Aorta (tissue), 5 donors: Measurements from ENCODE around the gene CRYGN. TPM values are rescaled to one million over a fixed set of nuclear protein-coding genes. Genes with fewer than 3 reads are reported as not detected.

ENCODE experiments used
- ATAC-seq: fragments of 200-7000 bp; cut with Tn5 transposase; one replicate; pipeline ENCODE4 v1.9.1; 2022; ENCODE audit warnings: moderate library complexity; ENCODE audit not compliant: low FRiP score
- DNase-seq, 2 donors: peaks; one replicate each; pipeline ENCODE4 v3.0.0-alpha.2; 2020
- H3K27ac ChIP-seq, 2 donors: one replicate each; pipeline ENCODE4 v1.5.1; 2013; ENCODE audit warnings: low read length in 2 of 2, mild to moderate bottlenecking in 2 of 2, moderate library complexity in 2 of 2, control low read depth in 1 of 2, inconsistent platforms in 1 of 2, low read depth in 1 of 2
- H3K27me3 ChIP-seq, 2 donors: one replicate each; pipeline ENCODE4 v1.6.1; 2013; ENCODE audit warnings: control low read depth in 1 of 2, low read length in 1 of 2, mild to moderate bottlenecking in 1 of 2, moderate library complexity in 1 of 2; ENCODE audit not compliant: insufficient read depth in 2 of 2, control insufficient read depth in 1 of 2
- H3K36me3 ChIP-seq, 2 donors: one replicate each; pipeline ENCODE4 v1.6.1; 2013; ENCODE audit warnings: control low read depth in 1 of 2, low read length in 1 of 2, mild to moderate bottlenecking in 1 of 2; ENCODE audit not compliant: insufficient read depth in 2 of 2, control insufficient read depth in 1 of 2
- H3K4me1 ChIP-seq, 2 donors: one replicate each; pipeline ENCODE4 v1.6.1; 2013; ENCODE audit warnings: low read length in 2 of 2, control low read depth in 1 of 2, mild to moderate bottlenecking in 1 of 2, moderate library complexity in 1 of 2; ENCODE audit not compliant: insufficient read depth in 2 of 2, control insufficient read depth in 1 of 2
- H3K4me3 ChIP-seq, 2 donors: one replicate each; pipeline ENCODE4 v1.5.1; 2013; ENCODE audit warnings: low read length in 2 of 2, control low read depth in 1 of 2, mild to moderate bottlenecking in 1 of 2
- H3K9me3 ChIP-seq: one replicate; pipeline ENCODE4 v1.6.1; 2013; ENCODE audit warnings: mild to moderate bottlenecking, low read length; ENCODE audit not compliant: control insufficient read depth
- WGBS, 2 donors: extraction: QIAGEN DNeasy Blood & Tissue Kit; methylation state at CpG; one replicate each; pipeline ENCODE4 v1.1.7; 2013; 5-methylcytosine and 5-hydroxymethylcytosine counted together
- intact Hi-C, 2 donors: fragments of 100-400 bp; cut with DNase I; formaldehyde crosslinking; loops; one replicate each; pipeline versions ENCODE4 v1.14.2 to v1.15.0; 2022
- polyA plus RNA-seq, 2 donors: library from polyadenylated mRNA; stranded (reverse); fragments of 200-250 nt; gene quantifications; one replicate each; pipeline ENCODE4 v1.2.3, GENCODE V29; 2013
- total RNA-seq, 2 donors: library from RNA; stranded (reverse); fragmentation: NEBNext Ultra II Directional; extraction: Animal tissue kit (Norgen Biotek cat#: 25700); gene quantifications; one replicate each; pipeline ENCODE4 v1.2.1, GENCODE V29; 2021
- donor health status: healthy with polysubstance abuse.
- donor health status: Bipolar disorder and iron deficiency.
- donor health status: DM: no; HTN: no; CAD: no.
- donor health status: DM: no; HTN: no; CAD: no.
- donor health status: DM: yes; HTN: yes; CAD: no.

Gene CRYGN
- total and polyA plus RNA-seq, 4 donors: 0.56 to 1.7 (median 1.1) TPM

DNA sequence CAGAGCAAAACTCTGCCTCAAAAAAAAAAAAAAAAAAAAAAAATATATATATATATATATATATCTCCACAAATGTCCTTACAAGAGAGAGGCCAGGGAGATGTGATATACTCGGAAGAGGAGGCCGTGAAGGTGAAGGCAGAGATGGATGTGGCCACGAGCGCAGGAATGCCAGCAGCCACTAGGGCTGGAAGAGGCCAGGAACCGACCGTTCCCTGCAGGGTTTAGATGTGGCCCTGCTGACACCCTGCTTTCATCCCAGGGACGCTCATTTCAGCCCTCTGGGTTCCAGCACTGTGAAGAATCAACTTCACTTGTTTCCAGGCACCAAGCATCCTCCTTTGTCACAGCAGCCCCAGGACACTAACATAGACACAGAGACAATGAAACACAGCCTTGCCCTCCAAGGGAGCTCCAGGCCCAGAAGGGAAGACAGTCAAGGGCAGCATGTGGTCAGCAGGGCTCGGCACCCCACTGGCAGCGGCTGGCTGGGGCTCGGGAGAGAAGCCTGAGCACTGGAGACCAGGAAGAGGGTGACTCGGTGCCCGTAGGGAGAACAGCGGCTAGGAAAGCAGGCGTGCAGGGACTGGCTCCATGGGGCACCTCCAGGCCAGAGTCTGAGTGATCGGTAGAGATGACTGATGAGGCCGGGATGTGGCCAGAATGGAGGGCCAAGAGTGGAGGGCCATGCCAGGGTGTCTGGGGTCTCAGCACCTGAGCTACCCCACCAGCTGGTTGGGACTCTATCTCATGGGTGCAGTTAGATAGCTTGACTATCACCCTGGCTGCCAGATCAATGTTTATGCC is 37.7 kb downstream of the CRYGN start:
- DNase-seq: no peak
- no peaks in the 10 kb centered on the region for H3K9me3 ChIP-seq
- no peaks in the 10 kb centered on the region for H3K36me3 ChIP-seq
- intact Hi-C loops: no loop called here
- no peak overlapping the region for H3K4me3 ChIP-seq
- ATAC-seq: no peak
- WGBS, 2 donors: 97 to 100% methylated on average over 16 of the region's 16 CpGs
- H3K27ac ChIP-seq: no peak overlapping the region
- no peaks in the 10 kb centered on the region for H3K4me1 ChIP-seq
- no peaks in the 10 kb centered on the region for H3K27me3 ChIP-seq

DNA sequence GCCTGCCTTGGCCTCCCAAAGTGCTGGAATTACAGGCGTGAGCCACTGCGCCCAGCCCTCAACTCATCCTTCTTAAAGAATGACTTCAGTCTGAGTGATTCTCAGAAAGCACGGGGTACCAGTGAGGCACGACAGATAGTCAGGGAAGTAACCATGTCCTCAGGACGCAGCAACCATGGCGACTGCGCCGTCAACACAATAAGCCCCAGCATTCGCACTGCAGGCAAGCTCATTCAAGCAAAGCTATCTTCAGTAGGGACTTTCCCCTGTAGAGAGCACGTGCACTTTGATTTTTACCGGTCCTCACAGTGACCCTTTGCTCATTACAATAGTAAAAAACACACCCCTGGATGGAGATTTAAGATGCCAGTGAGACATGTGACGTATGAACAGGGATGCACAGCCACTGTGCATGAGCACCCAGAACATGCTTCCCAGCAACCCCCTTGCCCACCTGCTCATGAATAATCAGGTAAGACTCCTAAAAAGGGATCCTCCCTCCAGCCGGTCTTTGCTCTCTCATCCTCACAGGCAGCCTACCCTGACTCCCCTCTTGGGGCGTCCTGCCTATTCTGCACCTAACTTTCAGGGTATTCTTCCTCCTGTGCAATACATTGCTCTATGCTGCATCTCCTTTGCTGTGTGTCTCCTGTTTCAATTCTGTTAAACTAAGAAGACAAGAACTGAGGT is 39.2 kb downstream of the CRYGN start:
- intact Hi-C loops: no loop called here
- no peak overlapping the region for H3K27ac ChIP-seq
- H3K9me3 ChIP-seq: no peaks in the 10 kb centered on the region
- H3K27me3 ChIP-seq: no peaks in the 10 kb centered on the region
- no peaks in the 10 kb centered on the region for H3K36me3 ChIP-seq
- DNase-seq: no peak
- 88 to 90% methylated on average over 14 of the region's 14 CpGs for WGBS, 2 donors
- no peak for ATAC-seq
- no peaks in the 10 kb centered on the region for H3K4me1 ChIP-seq
- no peak overlapping the region for H3K4me3 ChIP-seq

DNA sequence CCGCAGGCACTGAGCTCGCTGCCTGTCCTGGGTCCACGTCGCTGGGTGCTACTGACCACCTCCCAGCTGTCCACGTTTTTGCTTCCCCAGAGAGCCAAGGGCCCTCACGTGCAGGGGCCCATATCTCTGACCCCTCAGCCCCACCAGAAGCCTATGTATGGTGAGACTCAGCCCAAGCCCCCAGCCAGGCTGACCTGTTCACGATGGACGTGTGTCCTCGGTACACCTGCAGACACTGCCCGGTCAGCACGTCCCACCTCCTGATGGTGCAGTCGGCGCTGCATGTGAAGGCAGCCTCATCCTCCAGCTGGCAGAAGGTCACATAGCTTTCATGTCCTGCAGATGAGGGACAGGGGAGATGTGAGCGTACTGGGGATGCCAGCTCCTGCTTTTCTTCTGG is 40.0 kb downstream of the CRYGN start:
- Histone ChIP-seq H3K4me1 (no peaks in the 10 kb centered on the region), H3K27me3 (no peaks in the 10 kb centered on the region), H3K9me3 (no peaks in the 10 kb centered on the region), H3K4me3 (no peak overlapping the region), H3K27ac (no peak overlapping the region), H3K36me3 (no peaks in the 10 kb centered on the region)
- ATAC-seq (no peak), DNase-seq (no peak)
- WGBS, 2 donors: 92 to 95% methylated on average over 14 of the region's 14 CpGs
- intact Hi-C loops: no loop called here

DNA sequence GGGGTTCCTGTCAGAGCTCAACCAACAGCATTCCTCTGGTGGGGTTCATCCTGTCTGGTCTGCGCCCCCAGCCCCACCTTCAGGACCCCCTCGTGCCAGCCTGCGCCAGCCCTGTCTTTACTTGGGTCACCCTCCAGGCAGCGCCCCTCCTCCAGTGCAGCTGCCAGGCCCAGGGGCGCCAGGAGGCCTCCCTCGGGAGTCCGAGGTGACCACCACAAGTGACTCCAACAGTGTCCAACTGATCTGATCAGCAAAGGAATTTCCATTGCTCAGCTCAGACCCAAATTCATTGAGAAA is 40.7 kb downstream of the CRYGN start:
- no peak overlapping the region for H3K27ac ChIP-seq
- 88% methylated on average over 7 of the region's 7 CpGs for WGBS, 2 donors

DNA sequence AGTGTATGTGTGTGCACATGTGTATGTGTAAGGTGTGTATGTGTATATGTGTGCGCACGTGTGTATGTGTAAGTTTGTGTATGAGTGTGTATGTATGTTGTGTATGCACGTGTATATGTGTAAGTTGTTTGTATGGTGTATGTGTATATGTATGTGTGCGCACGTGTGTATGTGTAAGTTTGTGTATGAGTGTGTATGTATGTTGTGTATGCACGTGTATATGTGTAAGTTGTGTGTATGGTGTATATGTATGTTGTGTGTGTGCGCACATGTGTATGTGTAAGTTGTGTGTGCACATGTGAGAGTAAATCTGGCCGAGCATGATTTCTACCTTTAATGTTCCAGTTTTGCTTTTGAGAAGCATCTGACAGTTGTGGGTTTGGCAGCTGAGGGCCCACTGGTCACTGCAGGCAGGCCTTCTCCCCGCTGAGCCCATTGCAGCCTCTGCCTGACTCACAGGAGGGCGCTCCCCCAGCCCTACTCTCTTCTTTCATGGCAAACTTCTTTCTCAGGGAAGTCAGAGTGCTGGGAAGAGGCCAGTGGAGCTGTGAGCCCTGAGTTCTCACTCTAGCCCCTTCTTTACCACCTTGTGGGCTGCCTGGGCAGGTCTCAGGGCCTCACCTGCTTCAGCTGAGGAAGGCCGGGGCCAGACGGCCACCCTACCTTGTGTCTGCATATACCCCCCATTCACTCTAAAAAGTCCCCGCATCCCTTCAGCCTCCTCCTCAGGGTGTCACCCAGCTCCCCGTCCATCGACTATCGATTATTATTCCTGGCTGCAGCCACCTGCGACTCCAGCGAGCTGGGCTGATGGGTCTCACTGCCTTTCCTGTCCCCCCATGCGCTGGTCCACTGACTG is 41.3 kb downstream of the CRYGN start:
- no peaks in the 10 kb centered on the region for H3K36me3 ChIP-seq
- ATAC-seq (no peak), DNase-seq (no peak)
- WGBS, 2 donors: 89 to 92% methylated on average over 19 of the region's 19 CpGs
- intact Hi-C loops: no loop called here
- H3K4me1 ChIP-seq: no peaks in the 10 kb centered on the region
- no peak overlapping the region for H3K4me3 ChIP-seq
- H3K9me3 ChIP-seq: no peaks in the 10 kb centered on the region
- H3K27me3 ChIP-seq: no peaks in the 10 kb centered on the region
- H3K27ac ChIP-seq: no peak overlapping the region

More for the DNA sequence above, 40.7 kb downstream of the CRYGN start:
- intact Hi-C loops: no loop called here
- DNase-seq: no peak
- no peaks in the 10 kb centered on the region for H3K27me3 ChIP-seq
- no peak overlapping the region for H3K4me3 ChIP-seq
- no peaks in the 10 kb centered on the region for H3K4me1 ChIP-seq
- ATAC-seq: no peak
- H3K9me3 ChIP-seq: no peaks in the 10 kb centered on the region
- no peaks in the 10 kb centered on the region for H3K36me3 ChIP-seq

DNA sequence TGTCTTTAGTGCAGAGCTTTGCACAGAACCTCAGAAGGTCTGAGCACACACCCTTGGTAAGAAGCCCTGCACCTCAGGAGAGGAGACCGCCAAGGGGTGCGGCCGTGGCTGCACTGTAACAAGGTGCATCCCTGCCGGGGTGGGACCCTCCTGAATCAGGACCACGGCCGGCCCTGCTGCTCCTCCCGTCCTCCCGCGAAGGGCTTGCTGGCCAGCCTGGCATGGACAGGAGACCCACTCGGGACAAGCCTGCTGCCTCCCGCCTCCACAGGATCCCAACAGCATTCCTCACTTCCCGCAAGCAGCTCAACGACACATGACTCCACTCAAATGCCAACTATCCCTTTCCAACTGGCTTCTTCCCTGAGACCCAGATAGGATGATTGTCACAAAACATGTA is 42.9 kb downstream of the CRYGN start:
- no peak for DNase-seq
- Histone ChIP-seq H3K27me3 (no peaks in the 10 kb centered on the region), H3K9me3 (no peaks in the 10 kb centered on the region), H3K4me3 (no peak overlapping the region), H3K27ac (no peak overlapping the region), H3K36me3 (no peaks in the 10 kb centered on the region), H3K4me1 (no peaks in the 10 kb centered on the region)
- WGBS, 2 donors: 89 to 91% methylated on average over 13 of the region's 13 CpGs
- ATAC-seq: no peak
- intact Hi-C loops: no loop called here

DNA sequence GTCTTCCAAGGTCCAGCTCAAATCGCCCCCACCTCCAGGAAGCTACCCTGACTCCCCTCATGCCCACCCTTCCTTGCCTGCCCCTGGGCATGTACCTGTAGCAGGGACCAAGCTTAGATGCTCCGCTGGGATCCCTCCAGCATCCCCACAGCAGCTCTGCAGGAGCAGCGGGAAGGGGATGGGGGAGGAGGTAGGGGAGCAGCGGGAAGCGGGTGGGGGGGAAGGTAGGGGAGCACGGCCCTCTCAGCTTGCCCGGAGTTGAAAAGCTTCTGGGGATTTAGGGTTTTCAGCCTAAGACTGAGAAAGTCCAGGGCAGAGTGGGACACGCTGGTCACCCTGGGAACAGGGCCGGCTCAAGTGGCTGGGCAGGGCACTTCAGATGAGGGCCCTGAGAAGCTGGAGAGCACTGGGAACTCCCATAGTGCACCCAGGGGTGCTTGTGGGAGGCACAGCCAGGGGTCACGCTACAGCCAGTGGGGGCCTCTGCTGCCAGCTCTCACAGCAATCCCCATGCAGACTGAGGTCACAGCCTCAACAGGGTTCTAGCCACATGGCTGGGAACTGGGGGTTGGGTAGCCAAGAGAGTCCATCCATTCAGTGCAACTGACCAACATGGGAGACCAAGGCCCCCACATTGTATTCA is 43.5 kb downstream of the CRYGN start:
- ATAC-seq: no peak

DNA sequence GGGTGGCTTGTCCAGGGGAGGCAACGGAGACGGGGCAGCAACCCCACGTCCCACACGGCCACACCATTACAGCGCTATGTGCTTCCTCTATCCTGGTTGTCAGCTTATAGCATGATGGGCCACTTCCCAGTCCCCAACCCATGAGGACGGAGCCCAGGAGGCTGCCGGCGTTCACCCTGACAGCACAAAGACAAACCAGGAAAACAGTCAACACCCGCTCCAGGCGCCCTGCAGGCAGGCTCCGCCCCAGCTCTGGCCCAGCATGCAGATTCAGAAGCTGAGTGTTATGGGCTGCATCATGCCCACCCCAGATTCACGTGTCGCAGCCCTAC is 44.9 kb downstream of the CRYGN start:
- no peak overlapping the region for H3K27ac ChIP-seq
- no peaks in the 10 kb centered on the region for H3K27me3 ChIP-seq
- H3K9me3 ChIP-seq: no peaks in the 10 kb centered on the region
- H3K36me3 ChIP-seq: no peaks in the 10 kb centered on the region
- H3K4me3 ChIP-seq: no peak overlapping the region
- WGBS, 2 donors: 92 to 93% methylated on average over 13 of the region's 13 CpGs
- H3K4me1 ChIP-seq: no peaks in the 10 kb centered on the region
- DNase-seq (peak in 1 of 2 donors; percentile 27), ATAC-seq (no peak)
- intact Hi-C loops: no loop called here

More for the DNA sequence above, 43.5 kb downstream of the CRYGN start:
- no peak overlapping the region for H3K27ac ChIP-seq
- H3K4me1 ChIP-seq: no peaks in the 10 kb centered on the region
- H3K4me3 ChIP-seq: no peak overlapping the region
- WGBS, 2 donors: 92 to 94% methylated on average over 10 of the region's 10 CpGs
- H3K27me3 ChIP-seq: no peaks in the 10 kb centered on the region
- no peaks in the 10 kb centered on the region for H3K36me3 ChIP-seq
- DNase-seq: peak; percentile 43 to 53
- H3K9me3 ChIP-seq: no peaks in the 10 kb centered on the region
- intact Hi-C loops: no loop called here
